HCT116 (cell line): Measurements from ENCODE around the gene HSCB. TPM values are rescaled to one million over a fixed set of nuclear protein-coding genes. Genes with fewer than 3 reads are reported as not detected.
A peak's percentile ranks its signal among the peaks of the same experiment; 100 is the strongest.
"Not testable (repeated sequence)": the region's sequence is repeated elsewhere in the genome, so short reads cannot be mapped to it uniquely, and the experiment has no call there.

Experiments used
- ATAC-seq: fragments of 200-7000 bp; cut with Tn5 transposase; 2 replicates; pipeline ENCODE4 v1.9.1; 2020; ENCODE audit warnings: mild to moderate bottlenecking, moderate library complexity
- BruUV-seq: library from RNA; stranded (reverse); fragments of 400-500 nt; replicated peaks from 2 replicates; lab custom pipeline; 2021; lab: Mats Ljungman, UMichigan
- CTCF ChIA-PET: fragments of 300-600 bp; sonication (Branson Sonifier 250); formaldehyde crosslinking; loops from one replicate; lab custom pipeline; 2021; ENCODE audit warnings: antibody characterized with exemption; lab: Charles Lee
- POLR2A ChIA-PET: fragments of 300-600, 350-600 bp; sonication (Branson Sonifier 250); formaldehyde crosslinking; loops from one replicate; lab custom pipeline; 2021; ENCODE audit warnings: antibody characterized with exemption; lab: Charles Lee
- RAD21 ChIA-PET, 2 experiments: fragments of 300-600 bp; sonication (Branson Sonifier 250); formaldehyde crosslinking; loops; one replicate each; lab custom pipeline; 2023; ENCODE audit warnings: low total read pairs in 2 of 2; ENCODE audit not compliant: uncharacterized antibody in 2 of 2, unreplicated experiment in 2 of 2, low non-redundant PET in 1 of 2; lab: Charles Lee
- DNase-seq: peaks from one replicate; pipeline ENCODE4 v3.0.0-alpha.2; 2010; ENCODE audit warnings: low read depth, low spot score
- H2AFZ ChIP-seq: fragments of 200-600 bp; shearing (Covaris generic), sonication (generic); 2 replicates; pipeline ENCODE4 v1.6.1; 2017; ENCODE audit warnings: low read depth, mixed run types, mixed read lengths, antibody characterized with exemption, low read length; ENCODE audit not compliant: poor library complexity, severe bottlenecking
- H3K27ac ChIP-seq: 2 replicates; pipeline ENCODE4 v1.5.1; 2012; ENCODE audit warnings: low read depth, low read length
- H3K27me3 ChIP-seq: fragments of 200-600 bp; sonication (generic); 2 replicates; pipeline ENCODE4 v1.6.1; 2016; ENCODE audit warnings: mixed run types, low read length, mixed read lengths; ENCODE audit not compliant: insufficient read depth
- H3K36me3 ChIP-seq, 2 experiments: fragments of 200-500 bp in 1 of 2; fragments of 200-600 bp in 1 of 2; sonication (Bioruptor generic) in 1 of 2; sonication (generic) in 1 of 2; 2 replicates each; pipeline versions ENCODE4 v1.5.1 to v1.6.1; 2014 to 2016; ENCODE audit warnings: low read length in 2 of 2, inconsistent platforms in 1 of 2, mixed read lengths in 1 of 2, mixed run types in 1 of 2; ENCODE audit not compliant: insufficient read depth in 2 of 2, control insufficient read depth in 1 of 2
- H3K4me1 ChIP-seq, 2 experiments: fragments of 200-600 bp in 1 of 2; sonication (generic) in 1 of 2; 2 replicates each; pipeline versions ENCODE4 v1.5.1 to v1.6.1; 2012 to 2017; ENCODE audit warnings: low read length in 2 of 2, inconsistent platforms in 1 of 2, mild to moderate bottlenecking in 1 of 2, mixed read lengths in 1 of 2, mixed run types in 1 of 2, moderate library complexity in 1 of 2; ENCODE audit not compliant: insufficient read depth in 2 of 2, control insufficient read depth in 1 of 2
- H3K4me2 ChIP-seq: fragments of 200-600 bp; sonication (generic); 2 replicates; pipeline ENCODE4 v1.6.1; 2017; ENCODE audit warnings: mixed run types, low read length, mixed read lengths
- H3K4me3 ChIP-seq, 2 experiments: fragments of 200-600 bp in 1 of 2; sonication (generic) in 1 of 2; replicated peaks in 1 of 2; 2 replicates each; pipeline ENCODE4 v1.5.1; 2011 to 2016; ENCODE audit warnings: low read length in 2 of 2, control low read depth in 1 of 2, low read depth in 1 of 2, mild to moderate bottlenecking in 1 of 2, mixed read lengths in 1 of 2, mixed run types in 1 of 2
- H3K79me2 ChIP-seq: fragments of 200-600 bp; sonication (generic); 2 replicates; pipeline ENCODE4 v1.6.1; 2017; ENCODE audit warnings: mild to moderate bottlenecking, mixed run types, low read length, moderate library complexity, mixed read lengths; ENCODE audit not compliant: insufficient read depth
- H3K9ac ChIP-seq: fragments of 200-600 bp; sonication (generic); 2 replicates; pipeline ENCODE4 v1.6.1; 2016; ENCODE audit warnings: low read length, mixed read lengths
- H3K9me2 ChIP-seq: fragments of 200-600 bp; sonication (generic), shearing (Covaris generic); 2 replicates; pipeline ENCODE4 v1.6.1; 2017; ENCODE audit warnings: mixed run types, mild to moderate bottlenecking, moderate library complexity; ENCODE audit not compliant: insufficient read depth
- H3K9me3 ChIP-seq, 2 experiments: fragments of 200-500 bp in 1 of 2; fragments of 200-600 bp in 1 of 2; sonication (Bioruptor generic) in 1 of 2; sonication (generic) in 1 of 2; 2 replicates each; pipeline ENCODE4 v1.6.1; 2014 to 2017; ENCODE audit warnings: low read length in 2 of 2, mixed read lengths in 2 of 2, inconsistent platforms in 1 of 2, low read depth in 1 of 2, mild to moderate bottlenecking in 1 of 2, mixed run types in 1 of 2, moderate library complexity in 1 of 2; ENCODE audit not compliant: control insufficient read depth in 1 of 2, insufficient read depth in 1 of 2
- H4K20me1 ChIP-seq: fragments of 200-600 bp; sonication (generic), shearing (Covaris generic); 2 replicates; pipeline ENCODE4 v1.6.1; 2017; ENCODE audit warnings: mixed run types, mild to moderate bottlenecking, moderate library complexity; ENCODE audit not compliant: insufficient read depth
- FOSL1 ChIP-seq: IDR thresholded peaks from 2 replicates; pipeline ENCODE4 v1.6.1; 2012; ENCODE audit warnings: low read depth
- JUND ChIP-seq: IDR thresholded peaks from 2 replicates; pipeline ENCODE4 v1.6.1; 2012
- SRF ChIP-seq: IDR thresholded peaks from 2 replicates; pipeline ENCODE4 v1.6.1; 2012; ENCODE audit warnings: low read depth
- TCF7L2 ChIP-seq: IDR thresholded peaks from 2 replicates; pipeline ENCODE4 v1.7.0; 2011; ENCODE audit warnings: borderline replicate concordance, inconsistent platforms; ENCODE audit not compliant: insufficient read depth, insufficient read length; ENCODE audit errors: extremely low read depth
- intact Hi-C: fragments of 100-400 bp; cut with micrococcal nuclease; formaldehyde crosslinking; loops from 2 replicates; pipeline ENCODE4 v1.10.0; 2022
- total RNA-seq: library from RNA; stranded (reverse); gene quantifications from one replicate; pipeline ENCODE4 v1.2.1, GENCODE V29; 2021; ENCODE audit not compliant: unreplicated experiment
- TF ChIP-seq, protein P1 (sequence below), 3 experiments: fragments of 200-600 bp in 1 of 3; sonication (generic) in 1 of 3; IDR thresholded peaks in 2 of 3; conservative IDR thresholded peaks in 1 of 3; 2 replicates each; pipeline ENCODE4 v1.5.1; 2012 to 2017; ENCODE audit warnings: low read depth in 2 of 3, low read length in 2 of 3, antibody characterized with exemption in 1 of 3, borderline replicate concordance in 1 of 3, control low read depth in 1 of 3, mild to moderate bottlenecking in 1 of 3, mixed read lengths in 1 of 3, mixed run types in 1 of 3, moderate library complexity in 1 of 3; ENCODE audit not compliant: insufficient read depth in 1 of 3
- TF ChIP-seq, protein P2 (sequence below): IDR thresholded peaks from 2 replicates; pipeline ENCODE4 v1.6.1; 2012

HSCB gene
- total RNA-seq, 1 experiment from 2014 or later = 14.5 TPM

DNA sequence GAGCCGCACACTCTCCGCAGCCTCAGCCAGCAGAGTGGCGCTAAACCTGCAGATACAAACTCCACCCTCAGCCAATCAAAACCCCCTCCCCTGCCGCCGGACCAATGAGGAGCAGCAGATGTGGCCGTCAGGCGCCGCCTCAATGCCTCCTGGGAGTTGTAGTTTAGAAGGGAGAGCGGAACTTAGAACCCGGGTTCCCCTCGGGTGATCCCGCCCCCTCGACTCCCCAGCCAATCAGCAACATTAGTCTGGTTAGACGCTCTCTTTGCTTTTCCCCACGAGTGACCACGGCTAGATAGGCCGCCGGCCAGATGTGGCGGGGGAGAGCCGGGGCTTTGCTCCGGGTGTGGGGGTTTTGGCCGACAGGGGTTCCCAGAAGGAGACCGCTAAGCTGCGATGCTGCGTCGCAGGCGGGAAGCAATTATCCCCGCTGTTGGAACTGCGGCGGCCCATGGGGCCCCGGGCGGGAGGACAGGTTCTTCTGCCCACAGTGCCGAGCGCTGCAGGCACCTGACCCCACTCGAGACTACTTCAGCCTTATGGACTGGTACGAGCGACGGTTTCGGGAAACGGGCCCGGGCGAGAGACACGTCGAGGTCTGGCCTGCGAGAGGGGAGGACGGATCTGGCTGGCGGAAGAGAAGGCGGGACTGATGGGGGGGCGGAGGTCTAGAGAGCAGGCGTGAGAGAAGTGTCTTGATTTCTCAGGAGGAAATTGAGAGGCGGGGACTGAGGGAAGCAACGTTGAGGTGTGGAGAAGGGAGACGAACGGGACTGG, at the start of gene HSCB, which contains the start of gene CHEK2 (continued):
- TF ChIP-seq, protein P1, sequence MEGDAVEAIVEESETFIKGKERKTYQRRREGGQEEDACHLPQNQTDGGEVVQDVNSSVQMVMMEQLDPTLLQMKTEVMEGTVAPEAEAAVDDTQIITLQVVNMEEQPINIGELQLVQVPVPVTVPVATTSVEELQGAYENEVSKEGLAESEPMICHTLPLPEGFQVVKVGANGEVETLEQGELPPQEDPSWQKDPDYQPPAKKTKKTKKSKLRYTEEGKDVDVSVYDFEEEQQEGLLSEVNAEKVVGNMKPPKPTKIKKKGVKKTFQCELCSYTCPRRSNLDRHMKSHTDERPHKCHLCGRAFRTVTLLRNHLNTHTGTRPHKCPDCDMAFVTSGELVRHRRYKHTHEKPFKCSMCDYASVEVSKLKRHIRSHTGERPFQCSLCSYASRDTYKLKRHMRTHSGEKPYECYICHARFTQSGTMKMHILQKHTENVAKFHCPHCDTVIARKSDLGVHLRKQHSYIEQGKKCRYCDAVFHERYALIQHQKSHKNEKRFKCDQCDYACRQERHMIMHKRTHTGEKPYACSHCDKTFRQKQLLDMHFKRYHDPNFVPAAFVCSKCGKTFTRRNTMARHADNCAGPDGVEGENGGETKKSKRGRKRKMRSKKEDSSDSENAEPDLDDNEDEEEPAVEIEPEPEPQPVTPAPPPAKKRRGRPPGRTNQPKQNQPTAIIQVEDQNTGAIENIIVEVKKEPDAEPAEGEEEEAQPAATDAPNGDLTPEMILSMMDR (IDR thresholded peaks at IDR 0.05 in 2 of 3, conservative IDR thresholded peaks at IDR 0.05 in 1 of 3; ENCODE audit: borderline replicate concordance in 1 of 3, insufficient read depth in 1 of 3, low read depth in 2 of 3, low read length in 2 of 3) = no peak
- TF ChIP-seq, protein P2, sequence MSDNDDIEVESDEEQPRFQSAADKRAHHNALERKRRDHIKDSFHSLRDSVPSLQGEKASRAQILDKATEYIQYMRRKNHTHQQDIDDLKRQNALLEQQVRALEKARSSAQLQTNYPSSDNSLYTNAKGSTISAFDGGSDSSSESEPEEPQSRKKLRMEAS = no peak; the same call in 1 of the 2 replicates
- no peak for TF ChIP-seq JUND
- no peak for TF ChIP-seq SRF
- peak; percentile 21 for TF ChIP-seq TCF7L2
- no peak for TF ChIP-seq FOSL1
- TF ChIP-seq, all 23 proteins: peak for 7

DNA sequence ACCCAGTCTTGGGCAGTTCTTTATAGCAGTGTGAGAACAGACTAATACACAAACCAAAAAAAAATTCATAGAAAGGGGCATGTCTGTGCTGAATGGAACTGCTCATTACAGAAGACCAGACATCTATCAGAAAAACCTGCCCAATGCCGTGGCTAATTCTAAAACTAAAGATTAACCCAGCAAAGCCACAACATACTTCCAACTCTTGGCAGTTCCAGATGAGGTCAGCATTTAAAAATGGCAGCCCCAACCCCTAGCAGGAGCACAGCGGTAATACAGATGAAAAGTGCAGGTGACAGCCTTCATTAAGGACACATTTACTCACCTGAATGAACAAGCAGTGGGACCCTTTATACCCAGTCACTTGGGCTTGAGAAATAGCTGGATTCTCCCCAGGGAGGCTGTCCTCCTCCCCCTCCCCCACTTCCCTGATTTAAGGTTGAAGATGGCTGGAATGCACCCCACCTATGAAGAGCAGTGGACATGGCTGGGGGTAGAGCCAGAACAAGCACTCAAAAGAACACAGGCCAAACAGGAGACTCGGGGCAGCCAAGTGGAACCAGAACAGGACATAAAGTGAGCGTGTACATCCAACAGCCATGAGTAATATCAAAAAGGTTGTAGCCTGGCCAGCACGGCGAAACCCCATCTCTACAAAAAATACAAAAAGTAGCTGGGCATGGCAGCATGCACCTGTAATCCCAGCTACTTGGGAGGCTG, 48.6 kb upstream of the HSCB start:
- H3K4me2 ChIP-seq, POLR2A ChIA-PET, BruUV-seq, DNase-seq, intact Hi-C loops, H3K27ac ChIP-seq, CTCF ChIA-PET, H3K4me1 ChIP-seq, H3K27me3 ChIP-seq, H3K9me2 ChIP-seq, RAD21 ChIA-PET, H3K9ac ChIP-seq, H3K9me3 ChIP-seq, H3K36me3 ChIP-seq, ATAC-seq, H2AFZ ChIP-seq, H4K20me1 ChIP-seq, H3K79me2 ChIP-seq, H3K4me3 ChIP-seq: not testable (repeated sequence)
